Measurements from ENCODE around the gene DOK4.
A peak's percentile ranks its signal among the peaks of the same experiment; 100 is the strongest.

Gene DOK4

DNA sequence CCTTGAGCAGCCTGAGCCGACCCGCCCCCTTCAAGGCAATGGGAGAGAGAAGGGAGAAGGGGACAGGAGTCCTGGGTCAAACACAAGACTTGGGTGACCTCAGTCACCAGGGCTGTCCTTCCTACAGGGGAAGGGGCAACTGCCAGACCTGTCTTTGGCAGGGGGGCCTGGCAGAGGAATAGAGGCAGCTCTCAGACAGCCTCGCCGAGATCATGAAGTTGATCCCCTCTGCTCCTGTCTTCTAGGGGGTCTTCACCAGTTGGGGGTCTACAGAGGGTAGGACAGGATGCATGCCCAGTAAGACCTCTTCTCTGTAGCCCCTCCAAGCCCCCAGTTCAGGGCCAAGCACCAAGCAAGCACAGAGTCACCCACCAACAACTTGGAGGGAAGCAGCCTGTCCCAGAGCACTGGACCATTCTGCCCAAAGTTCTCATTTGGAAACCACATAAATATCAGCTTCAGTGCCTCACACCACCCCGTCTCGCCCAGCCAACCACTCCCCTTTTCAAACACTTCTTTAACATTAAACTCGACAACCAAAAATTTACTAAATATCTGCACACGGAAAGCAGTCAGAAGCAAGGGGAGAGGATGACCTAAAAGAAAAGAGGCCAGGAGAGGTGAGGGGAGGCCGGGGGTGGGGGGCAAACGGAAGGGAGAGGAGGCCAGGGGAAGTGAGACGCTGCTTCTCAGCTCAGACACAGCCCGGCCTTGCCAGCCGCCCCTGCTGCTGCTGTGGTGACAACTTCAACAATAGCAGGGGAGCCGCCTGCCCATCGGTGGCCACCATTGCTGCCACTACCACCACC is 7.7 kb downstream of the DOK4 start:
- DNase-seq (ENCODE audit: low read depth, low spot score): no peak

DNA sequence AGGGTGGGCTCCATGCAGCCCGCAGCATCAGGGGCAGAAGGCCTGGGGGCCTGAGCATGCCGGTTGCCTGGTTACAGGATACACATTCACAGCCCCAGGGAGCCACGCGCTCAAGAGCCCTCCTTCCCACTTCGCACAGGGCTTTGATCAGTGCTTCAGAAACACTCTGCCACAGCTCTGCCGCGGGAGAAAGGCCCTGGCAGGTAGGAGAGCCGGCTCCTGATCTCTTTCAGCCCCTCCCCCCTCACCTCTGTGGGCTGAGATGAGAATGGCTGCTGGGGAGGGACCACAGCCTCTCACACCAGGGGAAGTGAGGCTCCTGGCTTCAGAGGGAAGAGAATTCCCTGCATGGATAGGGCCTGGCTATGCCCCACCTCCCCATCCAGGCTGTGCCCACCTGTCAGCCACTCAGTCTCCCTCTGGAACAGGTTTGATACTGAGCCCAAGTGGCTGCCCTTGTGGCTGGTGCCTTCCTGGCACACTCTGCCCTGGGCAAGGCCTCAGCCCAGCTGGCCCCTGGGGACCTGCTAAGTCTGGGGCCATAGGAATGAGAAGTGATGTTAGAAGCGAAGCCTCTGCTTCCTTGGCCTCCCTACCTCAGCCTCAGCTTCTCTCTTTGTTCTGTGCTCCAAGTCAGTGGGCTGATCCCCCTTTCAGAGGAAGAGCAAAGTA is 8.6 kb downstream of the DOK4 start:
- DNase-seq (ENCODE audit: low read depth, low spot score): no peak

DNA sequence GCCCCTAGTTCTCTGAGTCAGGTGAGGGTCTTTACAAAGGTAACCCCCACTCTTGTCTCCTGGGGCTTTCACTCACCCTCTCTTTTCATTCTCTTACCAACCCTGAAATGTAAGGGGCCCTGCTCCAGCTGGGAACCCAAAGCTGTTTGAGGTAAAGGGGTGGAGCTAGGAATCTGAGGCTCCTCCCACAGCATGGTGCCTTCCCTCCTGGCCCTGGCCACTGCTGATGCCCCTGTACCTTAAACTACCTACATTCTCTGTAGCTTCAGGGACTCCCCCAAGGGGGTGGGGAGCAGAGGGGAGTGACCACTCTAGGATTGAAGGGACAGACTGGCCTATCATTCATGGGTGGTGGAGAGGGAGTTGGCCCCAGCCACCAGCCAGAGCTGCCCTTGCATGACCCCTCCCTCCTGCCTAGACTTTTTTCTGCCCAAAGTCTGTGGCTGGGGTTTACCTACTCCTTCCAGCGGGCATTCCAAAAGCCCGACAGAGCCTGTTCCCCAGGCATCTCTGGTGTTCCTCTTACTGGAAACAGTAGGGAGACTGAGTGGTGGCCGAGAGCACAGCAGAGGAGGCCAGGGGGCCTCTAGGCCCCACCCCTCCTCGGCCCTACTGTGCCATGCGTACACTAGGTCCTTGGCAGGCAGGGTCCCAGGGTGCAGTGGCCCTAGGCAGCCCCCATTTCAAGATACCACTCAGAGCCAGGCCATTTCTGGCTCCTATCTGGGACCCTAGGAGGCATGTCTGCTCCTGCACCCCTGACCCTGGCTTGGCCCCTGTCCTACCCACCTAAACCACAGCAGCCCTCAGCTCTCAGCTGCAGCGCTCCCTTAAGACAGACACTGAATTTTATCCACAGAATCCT is 9.5 kb downstream of the DOK4 start:
- DNase-seq (ENCODE audit: low read depth, low spot score): no peak

DNA sequence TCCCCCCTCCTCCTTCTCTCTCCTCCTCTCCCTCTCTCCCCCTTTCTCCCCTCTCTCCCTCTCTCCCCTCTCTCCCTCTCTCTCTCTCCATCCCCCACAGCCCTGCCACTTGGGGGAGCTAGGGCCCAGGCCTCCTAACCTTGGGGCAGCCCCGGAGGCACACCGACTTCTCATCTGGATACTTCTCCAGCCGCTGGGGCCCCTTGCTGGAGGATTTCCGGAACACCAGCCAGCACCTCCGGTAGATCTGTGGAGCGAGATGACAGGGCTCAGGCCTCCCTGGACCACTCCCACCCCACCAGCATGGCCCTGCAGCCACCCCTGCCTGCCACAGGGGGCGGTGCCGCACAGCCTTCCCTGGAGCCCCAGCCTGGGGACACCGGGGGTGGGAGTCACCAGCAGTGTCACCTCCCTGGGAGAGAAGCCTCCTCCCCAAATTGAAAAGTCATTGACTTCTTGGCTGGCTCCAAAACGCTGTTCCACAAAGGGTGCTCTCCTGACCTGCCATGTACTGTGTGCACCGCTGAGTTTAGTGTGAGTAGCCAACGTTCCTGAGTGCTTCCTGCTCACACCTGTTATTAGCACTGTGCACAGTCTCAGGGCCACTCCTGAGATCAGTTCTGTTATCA is 10.5 kb downstream of the DOK4 start:
- no peak for DNase-seq (ENCODE audit: low read depth, low spot score)

DNA sequence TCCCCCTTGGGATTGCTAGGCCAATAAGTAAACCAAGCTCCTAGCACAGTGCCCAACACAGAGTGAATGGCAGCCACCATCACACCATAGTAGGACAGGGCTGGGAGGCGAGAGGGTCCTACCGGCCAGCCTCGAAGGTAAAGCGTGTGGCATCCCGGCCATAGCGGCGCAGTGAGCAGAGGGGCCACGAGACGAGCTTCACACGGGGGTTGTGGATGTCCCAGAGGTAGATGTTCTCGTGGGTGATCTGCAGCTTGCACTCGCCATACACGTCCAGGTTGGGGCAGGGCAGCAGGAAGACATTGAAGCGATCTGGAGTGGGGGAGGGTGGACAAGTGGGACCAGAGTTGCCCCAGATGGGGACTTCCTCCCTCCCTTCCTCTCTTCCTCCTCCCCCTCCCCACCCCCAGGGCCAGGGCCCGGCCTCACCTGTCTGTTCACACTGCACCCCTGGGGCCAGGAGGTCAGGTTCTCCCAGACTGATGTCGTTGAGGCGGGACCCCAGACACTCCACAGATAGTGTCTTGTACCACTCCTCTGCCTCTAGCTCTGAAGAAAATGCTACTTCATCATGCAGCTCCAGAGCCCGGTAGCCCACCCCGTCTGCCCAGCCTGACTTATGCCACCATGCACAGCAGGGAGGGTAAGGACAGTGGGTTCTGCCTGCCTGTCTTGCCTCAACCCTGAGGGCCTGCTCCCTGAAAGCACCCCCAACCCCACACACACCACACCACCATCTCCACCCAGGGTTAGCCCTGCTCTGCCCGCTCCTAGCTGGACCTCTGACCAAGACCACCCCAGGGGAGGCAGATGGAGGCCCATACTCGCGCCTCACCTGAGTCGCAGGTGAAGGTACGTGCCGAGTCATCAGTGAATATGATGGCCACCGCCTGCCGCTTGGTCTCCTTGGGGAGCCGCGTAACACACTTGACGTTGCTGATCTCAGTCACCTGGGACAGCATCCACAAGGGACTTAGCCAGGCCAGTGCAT is 11.3 kb downstream of the DOK4 start:
- no peak for DNase-seq (ENCODE audit: low read depth, low spot score)

DNA sequence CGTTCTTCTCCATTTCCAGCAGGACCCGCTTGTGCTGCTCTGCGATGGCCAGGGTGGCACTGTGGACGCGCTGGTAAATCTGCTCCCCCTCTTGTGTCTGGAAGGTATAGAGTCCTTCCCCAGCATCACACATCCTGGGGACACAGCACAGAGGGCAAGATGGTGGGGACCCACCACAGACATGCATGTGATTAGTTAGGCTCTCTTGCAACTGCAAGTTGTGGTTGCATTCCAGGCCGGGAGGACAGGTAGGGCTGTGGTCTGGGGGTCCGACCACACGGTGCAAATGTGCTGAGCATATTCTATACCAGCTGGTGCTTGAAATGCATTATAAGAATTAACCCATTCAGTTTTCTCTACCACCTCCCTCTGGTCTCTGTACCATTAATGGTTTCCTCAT is 12.4 kb downstream of the DOK4 start:
- DNase-seq (ENCODE audit: low read depth, low spot score): no peak

DNA sequence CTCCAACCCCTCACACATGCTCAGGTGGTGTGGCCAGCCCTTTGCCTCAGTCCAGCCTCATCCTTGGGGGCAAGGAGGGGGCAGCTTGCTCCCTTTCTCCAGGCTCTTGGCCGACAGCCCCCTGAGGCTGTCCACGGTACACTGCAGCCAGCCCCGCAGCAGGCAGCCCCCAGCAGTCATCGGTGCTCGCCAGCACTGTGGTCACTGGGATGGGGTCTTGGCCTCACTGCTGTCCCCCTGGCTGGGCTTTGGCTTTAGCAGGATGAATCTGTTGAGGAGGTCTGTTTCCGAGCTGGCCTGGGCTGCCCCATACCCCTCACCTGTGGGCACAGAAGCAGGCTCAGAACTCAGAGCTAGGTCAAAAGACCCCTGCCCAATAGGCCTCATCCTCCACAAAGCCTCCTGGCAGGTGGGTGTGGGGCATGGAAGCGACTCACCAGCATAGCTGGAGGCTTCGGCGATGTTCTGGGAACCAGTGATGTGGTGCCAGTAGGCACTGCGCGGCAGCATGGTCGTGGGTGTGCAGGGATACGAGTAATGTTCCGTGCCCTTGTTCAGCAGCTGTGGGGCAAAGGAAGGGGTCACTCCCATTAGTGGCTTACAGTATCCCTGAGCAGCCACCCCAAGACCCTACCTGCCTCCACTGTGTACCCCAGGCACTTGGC is 13.0 kb downstream of the DOK4 start:
- DNase-seq (ENCODE audit: low read depth, low spot score): no peak

DNA sequence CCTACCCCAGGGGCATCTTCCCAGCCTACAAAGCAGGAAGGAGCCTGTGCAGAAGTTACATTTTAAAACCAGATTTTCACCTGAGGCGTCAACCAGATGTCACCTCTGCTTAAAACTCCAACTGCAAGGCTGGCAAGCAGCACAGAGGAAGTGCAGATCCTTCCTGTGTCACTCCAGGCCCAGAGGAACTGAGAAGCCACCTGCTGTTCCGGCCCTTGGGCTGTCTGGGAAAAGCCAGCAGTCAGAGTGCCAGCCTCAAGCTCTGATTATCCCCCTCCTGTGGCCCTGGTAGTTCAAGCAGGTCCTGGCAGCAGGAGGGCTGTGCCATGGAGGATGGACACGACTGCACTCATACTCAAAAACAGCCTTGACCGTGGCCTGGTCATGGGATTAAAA is 13.6 kb downstream of the DOK4 start:
- no peak for DNase-seq (ENCODE audit: low read depth, low spot score)

DNA sequence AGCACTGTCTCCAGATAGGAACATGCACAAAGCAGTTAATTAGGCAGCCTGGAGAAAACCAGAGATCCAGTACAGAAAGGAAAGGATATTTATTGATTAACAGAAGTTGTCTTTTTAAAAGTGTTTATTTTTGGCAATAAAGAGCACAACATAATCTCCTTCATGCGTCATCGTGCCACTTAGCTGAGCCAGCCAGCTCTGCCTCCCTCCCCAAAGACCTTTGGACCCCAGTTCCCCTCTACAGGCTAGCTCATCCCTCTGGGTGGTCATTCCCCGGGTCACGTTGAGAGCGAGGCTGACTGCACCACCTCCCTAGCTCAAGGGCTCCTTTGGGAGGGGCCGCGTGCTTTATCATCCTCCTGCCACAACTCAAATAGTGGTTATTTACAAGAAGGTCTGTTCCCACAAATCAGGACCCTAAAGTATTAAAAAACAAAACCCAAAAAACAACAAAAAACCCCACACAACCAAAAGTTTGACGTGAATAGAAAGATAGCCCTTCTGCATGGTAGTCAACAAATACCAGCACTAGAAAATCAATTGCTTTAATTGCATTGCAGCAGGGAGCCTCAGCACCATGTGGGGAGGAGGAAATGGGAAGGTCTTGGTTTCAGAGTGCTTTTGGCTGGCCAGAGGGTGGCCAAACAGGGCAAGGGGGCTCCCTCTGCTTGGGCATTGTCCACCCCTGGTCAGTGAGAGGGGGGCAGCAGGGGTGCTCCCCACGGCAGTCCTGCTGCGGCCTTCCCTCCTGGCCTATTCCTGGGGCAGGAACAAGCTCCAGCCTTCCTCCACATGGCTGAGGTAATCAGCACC is 14.2 kb downstream of the DOK4 start:
- no peak for DNase-seq (ENCODE audit: low read depth, low spot score)

DNA sequence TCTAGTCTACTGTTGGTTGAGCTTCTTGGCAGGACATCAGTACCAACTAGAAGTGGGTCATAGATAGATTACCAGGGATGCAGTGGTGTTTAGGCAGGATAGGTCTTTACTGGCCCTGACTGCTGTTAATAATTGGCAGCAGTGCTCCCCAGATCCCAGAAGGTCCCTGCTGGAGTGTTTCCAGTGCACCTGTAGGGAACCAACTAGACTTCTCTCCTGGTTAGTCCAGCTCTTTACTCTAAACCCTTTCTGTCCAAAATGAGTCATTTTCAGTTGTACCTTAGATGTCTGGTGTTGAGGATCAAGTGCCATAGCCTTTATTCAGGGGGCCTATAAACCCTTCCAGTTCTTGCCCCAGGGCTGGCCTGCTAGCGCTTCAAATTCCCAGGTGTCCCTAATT is 15.1 kb downstream of the DOK4 start:
- DNase-seq (ENCODE audit: low read depth, low spot score): no peak

DNA sequence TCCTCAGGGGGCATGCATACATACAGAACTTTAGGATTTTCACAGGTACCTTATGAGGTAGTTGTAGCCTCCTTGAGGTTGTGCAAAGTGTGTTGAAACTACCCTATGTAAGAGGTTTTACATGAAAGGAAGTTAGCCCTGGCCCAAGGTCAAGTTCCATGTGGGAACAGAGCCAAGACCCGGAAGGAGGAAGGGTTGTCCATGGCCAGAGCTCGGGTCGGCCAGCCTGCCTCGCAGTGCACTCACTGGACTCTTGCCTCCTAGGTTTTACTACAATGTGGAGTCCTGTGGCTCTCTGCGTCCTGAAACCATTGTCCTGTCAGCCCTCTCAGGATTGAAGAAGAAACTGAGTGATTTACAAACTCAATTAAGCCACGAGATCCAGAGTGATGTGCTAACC is 15.6 kb downstream of the DOK4 start:
- DNase-seq (ENCODE audit: low read depth, low spot score): no peak

DNA sequence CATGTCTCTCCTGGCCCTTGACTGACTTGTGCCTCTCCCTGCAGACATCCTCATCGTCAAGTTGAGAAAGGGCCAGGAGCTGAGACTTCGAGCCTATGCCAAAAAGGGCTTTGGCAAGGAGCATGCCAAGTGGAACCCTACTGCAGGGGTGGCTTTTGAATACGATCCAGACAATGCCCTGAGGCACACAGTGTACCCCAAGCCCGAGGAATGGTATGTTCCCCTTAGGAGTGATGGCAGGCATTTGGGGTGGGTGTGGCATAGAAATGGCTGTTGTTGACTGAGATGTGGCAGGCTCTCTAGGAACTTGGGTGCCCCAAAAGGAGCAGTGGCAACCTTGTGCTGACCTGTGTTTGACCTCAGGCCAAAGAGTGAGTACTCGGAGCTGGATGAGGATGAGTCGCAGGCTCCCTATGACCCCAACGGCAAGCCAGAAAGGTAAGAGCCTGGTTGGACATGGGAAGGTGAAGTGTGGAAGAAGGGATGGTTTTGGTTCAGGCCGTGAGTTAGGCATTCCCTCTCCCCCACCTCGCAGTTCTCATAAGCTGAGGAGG is 16.3 kb downstream of the DOK4 start:
- no peak for DNase-seq (ENCODE audit: low read depth, low spot score)

DNA sequence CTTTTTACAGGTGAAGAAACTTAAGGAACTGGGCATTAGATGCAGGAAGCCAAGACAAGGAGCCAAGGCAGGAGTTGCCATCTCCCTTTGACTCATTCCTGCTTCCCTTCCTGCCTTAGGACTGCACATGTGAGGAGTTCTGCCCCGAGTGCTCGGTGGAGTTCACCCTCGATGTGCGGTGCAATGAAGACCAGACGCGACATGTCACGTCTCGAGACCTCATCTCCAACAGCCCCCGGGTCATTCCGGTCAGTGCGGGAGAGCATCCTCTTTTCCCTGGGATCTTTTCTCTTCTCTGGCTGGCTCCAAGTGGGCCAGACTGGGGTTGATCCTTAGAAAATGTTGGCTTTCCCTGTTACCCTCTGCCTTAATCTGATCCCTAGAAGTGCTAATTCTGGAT is 17.2 kb downstream of the DOK4 start:
- DNase-seq (ENCODE audit: low read depth, low spot score): no peak

DNA sequence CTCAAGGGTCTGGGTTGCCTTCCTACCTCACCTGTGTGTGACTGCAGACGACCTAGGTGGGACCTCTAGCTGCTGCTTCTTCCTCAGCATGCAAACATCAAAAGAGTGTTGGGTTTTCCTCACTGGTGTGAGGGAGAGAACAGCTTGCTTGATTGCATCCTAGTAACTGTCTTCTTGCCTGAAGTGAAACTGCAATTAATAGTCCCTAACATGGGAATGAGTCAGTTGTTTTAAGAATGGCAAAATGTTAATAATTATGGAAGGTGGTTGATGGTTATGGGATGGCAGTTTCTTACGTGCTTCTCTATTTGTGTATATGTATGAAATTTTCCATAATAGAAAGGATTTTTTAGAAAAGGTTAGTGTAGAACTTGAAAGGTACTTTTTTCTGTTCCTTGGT is 17.9 kb downstream of the DOK4 start:
- DNase-seq (ENCODE audit: low read depth, low spot score): no peak

DNA sequence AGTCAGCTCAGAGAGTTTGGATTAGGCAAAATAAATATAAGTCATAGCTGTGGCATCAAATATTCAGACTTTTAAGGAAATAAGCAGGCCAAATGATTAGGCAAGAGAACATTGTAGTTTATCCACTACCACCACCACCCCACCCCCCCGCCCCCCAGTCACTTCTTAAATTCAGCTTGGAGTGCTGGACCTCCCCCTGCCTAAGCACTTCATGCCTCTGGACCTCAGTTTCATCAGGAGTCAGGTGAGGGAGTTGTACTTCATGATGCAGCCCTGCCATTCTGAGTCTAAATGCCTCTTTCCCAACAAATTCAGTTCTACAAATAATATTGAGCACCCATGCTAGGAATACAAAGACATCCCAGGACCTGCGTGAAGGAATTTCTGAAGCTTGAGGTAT is 21.8 kb downstream of the DOK4 start:
- DNase-seq (ENCODE audit: low read depth, low spot score): no peak

DNA sequence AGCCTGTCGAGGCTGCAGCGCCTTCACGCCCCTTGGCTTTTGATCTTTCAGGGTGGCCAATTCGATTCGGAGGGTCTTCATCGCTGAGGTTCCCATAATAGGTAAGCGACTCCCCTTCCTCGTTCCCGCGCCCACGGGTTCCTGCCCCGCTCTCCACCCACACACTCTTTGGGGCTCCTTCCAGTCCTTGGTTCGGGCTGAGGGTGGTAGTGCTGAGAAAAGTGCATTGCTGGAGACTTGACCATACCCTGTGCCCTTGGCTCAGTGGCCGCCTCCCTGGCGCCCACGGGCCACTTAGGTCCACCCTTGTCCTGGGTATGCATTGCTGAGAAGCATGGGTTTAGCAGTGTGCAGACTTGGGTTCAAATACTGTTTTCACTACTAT is 23.3 kb downstream of the DOK4 start:
- DNase-seq (ENCODE audit: low read depth, low spot score): no peak

DNA sequence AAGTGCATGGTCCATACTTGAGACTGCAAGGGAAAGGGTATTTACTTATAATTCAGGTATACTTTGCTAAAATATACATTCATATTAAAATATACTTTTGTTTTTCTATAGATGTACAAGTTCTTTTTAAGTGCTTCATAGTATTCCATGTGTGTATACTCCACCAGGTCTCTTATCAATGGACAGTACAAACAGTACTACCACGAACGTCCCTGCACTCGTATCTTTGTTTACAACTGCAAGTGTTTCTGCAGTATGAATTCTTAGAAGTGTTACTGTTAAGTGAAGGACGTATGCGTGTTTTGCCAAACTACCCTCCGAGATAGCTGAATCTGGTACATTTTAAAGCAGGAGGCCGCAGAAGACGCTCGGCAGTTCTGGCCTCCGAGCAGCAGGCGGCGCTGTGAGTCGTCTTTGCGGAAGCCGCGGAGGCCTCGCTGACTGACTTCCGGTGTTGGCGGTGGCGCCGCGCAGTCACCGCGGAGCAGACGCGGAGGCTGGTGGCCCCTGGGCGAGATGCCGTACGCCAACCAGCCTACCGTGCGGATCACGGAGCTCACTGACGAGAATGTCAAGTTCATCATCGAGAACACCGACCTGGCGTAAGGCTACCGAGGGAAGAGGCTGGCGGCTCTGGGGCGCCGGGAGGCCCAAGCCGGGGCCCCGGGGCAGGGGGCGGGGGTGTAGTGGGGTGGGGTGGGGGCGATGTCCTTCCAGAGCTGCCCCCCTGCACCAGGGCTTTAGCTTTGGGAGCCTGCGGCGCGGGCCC is 23.9 kb downstream of the DOK4 start, which contains the start of gene POLR2C:
TSS of gene POLR2C (plus strand) at position 471 of the 769 bp plus-strand sequence. CDS start at position 517, 46 bp downstream.
- DNase-seq (ENCODE audit: low read depth, low spot score): peak; percentile 69

DNA sequence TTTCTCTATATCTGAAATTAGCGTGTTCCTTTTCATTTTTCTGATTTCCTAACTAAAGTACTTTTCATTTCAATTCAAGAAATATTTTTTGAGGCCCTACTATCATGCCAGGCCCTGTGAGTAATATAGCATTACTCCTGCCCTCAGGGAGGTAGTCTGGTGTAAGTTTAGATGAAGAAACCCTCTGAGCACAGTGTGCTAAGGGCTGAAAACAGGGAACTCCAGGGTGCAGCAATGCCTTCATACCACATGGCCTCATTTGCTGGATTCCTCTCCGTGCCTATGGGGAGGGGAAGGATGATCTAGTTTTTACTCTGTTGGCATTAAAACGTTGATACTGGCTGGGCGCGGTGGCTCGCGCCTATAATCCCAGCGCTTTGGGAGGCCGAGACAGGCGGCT is 34.3 kb downstream of the DOK4 start:
- no peak for DNase-seq (ENCODE audit: low read depth, low spot score)
